A204.1 (cell line): Measurements from ENCODE around the gene KLF16.
"Not testable (repeated sequence)": the region's sequence is repeated elsewhere in the genome, so short reads cannot be mapped to it uniquely, and the experiment has no call there.

ENCODE experiments used
- FAIRE-seq: peaks from 2 replicates; lab custom pipeline; 2012; peaks lifted over from hg19 to GRCh38; lab: Jason Lieb, UNC

The KLF16 gene

GRCh38 chr19:1884291-1884718 lies 20.9 kb upstream of the KLF16 start:
- FAIRE-seq, result no peak

- FAIRE-seq, result no peak
Observed at GRCh38 chr19:1883784-1884183, 20.4 kb upstream of the KLF16 start.

- FAIRE-seq, result no peak
Observed at GRCh38 chr19:1882786-1883692, 19.7 kb upstream of the KLF16 start.

GRCh38 chr19:1882089-1882785 lies 18.9 kb upstream of the KLF16 start:
- no peak for FAIRE-seq

- not testable (repeated sequence) for FAIRE-seq
Observed at GRCh38 chr19:1881393-1882088, 18.2 kb upstream of the KLF16 start.

- no peak for FAIRE-seq
Observed at GRCh38 chr19:1880611-1881392, 17.4 kb upstream of the KLF16 start.

GRCh38 chr19:1879982-1880381 lies 16.6 kb upstream of the KLF16 start:
- not testable (repeated sequence) for FAIRE-seq

GRCh38 chr19:1878583-1878982 lies 15.2 kb upstream of the KLF16 start:
- FAIRE-seq, result not testable (repeated sequence)

GRCh38 chr19:1877280-1877660 lies 13.9 kb upstream of the KLF16 start:
- not testable (repeated sequence) for FAIRE-seq

- FAIRE-seq, result not testable (repeated sequence)
Observed at GRCh38 chr19:1876496-1877279, 13.3 kb upstream of the KLF16 start.

GRCh38 chr19:1875646-1876495 lies 12.5 kb upstream of the KLF16 start:
- FAIRE-seq, result no peak

GRCh38 chr19:1875265-1875645 lies 11.9 kb upstream of the KLF16 start:
- FAIRE-seq, result not testable (repeated sequence)

- FAIRE-seq, result no peak
Observed at GRCh38 chr19:1874554-1875185, 11.3 kb upstream of the KLF16 start.

GRCh38 chr19:1873524-1874473 lies 10.4 kb upstream of the KLF16 start:
- FAIRE-seq, result no peak

- FAIRE-seq, result no peak
Observed at GRCh38 chr19:1872807-1873523, 9.6 kb upstream of the KLF16 start.

- FAIRE-seq, result no peak
Observed at GRCh38 chr19:1871630-1872029, 8.3 kb upstream of the KLF16 start.

GRCh38 chr19:1871140-1871597 lies 7.8 kb upstream of the KLF16 start:
- FAIRE-seq, result no peak

GRCh38 chr19:1868971-1869370 lies 5.6 kb upstream of the KLF16 start:
- no peak for FAIRE-seq
